ENCODE measurements around the gene FRS2.

FRS2 gene

DNA sequence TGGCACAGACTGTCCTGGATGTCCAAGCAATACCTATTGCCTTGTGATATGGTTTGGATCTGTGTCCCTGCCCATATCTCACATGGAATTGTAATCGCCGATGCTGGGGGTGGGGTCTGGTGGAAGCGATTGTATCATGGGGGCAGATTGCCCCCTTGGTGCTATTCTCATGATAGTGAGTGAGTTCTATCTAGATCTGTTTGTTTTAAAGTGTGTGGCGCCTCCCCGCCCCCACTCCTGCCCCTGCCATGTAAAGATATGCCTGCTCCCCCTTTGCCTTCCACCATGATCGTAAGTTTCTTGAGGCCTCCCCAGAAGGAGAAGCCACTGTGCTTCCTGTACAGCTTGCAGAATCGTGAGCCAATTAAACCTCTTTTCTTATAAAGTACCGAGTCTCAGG is 157.3 kb downstream of the FRS2 start:
- TF ChIP-seq EZH2phosphoT487 (IDR thresholded peaks at IDR 0.05; ENCODE audit: low read length) = no peak
- Histone ChIP-seq H3F3A (ENCODE audit: insufficient read depth, low read length) (no peaks in the 10 kb centered on the region), H3K9me2 (replicated peaks; ENCODE audit: insufficient read depth, low read length) (no peaks in the 10 kb centered on the region), H3K4me3 (ENCODE audit: low read length) (no peak overlapping the region), H3K9me3 (replicated peaks; ENCODE audit: insufficient read depth, low read length) (no peaks in the 10 kb centered on the region), H3K27ac (ENCODE audit: low read length) (no peak overlapping the region), H4K20me1 (ENCODE audit: insufficient read depth, low read length) (no peaks in the 10 kb centered on the region), H3K27me3 (replicated peaks; ENCODE audit: insufficient read depth, low read length) (no peaks in the 10 kb centered on the region), H3K79me2 (ENCODE audit: low read length) (no peaks in the 10 kb centered on the region), H3K36me3 (replicated peaks; ENCODE audit: insufficient read depth, low read length) (no peaks in the 10 kb centered on the region), H2AFZ (ENCODE audit: low read length) (no peak overlapping the region), H3K4me2 (ENCODE audit: low read depth, low read length) (no peak overlapping the region), H3K9ac (ENCODE audit: low read length) (no peak overlapping the region), H3K4me1 (ENCODE audit: low read length) (no peaks in the 10 kb centered on the region)
- no peak for DNase-seq

Measured in MM.1S (cell line).